Myocyte (in vitro differentiated cells): ENCODE data around the gene MYL3. TPM values are rescaled to one million over a fixed set of nuclear protein-coding genes. Genes with fewer than 3 reads are reported as not detected.

Experiments used
- DNase-seq: peaks from one replicate; pipeline ENCODE4 v3.0.0-alpha.2; 2012; ENCODE audit warnings: low read depth
- total RNA-seq: library from RNA; depleted of rRNA; stranded (reverse); fragments of >200 nt; gene quantifications from 2 replicates; pipeline ENCODE4 v1.2.3, GENCODE V29; 2014

Gene MYL3
- total RNA-seq, 1 donor from 2014 or later: 7.8 TPM

- peak; percentile 63 for DNase-seq
Observed at GRCh38 chr3:46899151-46900006, 36.1 kb upstream of the MYL3 start.

GRCh38 chr3:46898321-46899150 lies 35.3 kb upstream of the MYL3 start:
- peak; percentile 77 for DNase-seq

- no peak for DNase-seq
Observed at GRCh38 chr3:46897829-46898320, 34.6 kb upstream of the MYL3 start.

- DNase-seq: no peak
Observed at GRCh38 chr3:46897031-46897430, 33.8 kb upstream of the MYL3 start.

- no peak for DNase-seq
Observed at GRCh38 chr3:46896386-46896785, 33.1 kb upstream of the MYL3 start.

GRCh38 chr3:46895761-46896160 lies 32.5 kb upstream of the MYL3 start:
- no peak for DNase-seq

GRCh38 chr3:46895204-46895660 lies 32.0 kb upstream of the MYL3 start:
- peak; percentile 59 for DNase-seq

GRCh38 chr3:46894256-46894655 lies 31.0 kb upstream of the MYL3 start:
- no peak for DNase-seq

- DNase-seq: no peak
Observed at GRCh38 chr3:46893763-46894162, 30.5 kb upstream of the MYL3 start.

- DNase-seq: no peak
Observed at GRCh38 chr3:46893146-46893748, 30.0 kb upstream of the MYL3 start.

- DNase-seq: peak; percentile 68
Observed at GRCh38 chr3:46892285-46893145, 29.3 kb upstream of the MYL3 start.

- DNase-seq: no peak
Observed at GRCh38 chr3:46891132-46891531, 27.9 kb upstream of the MYL3 start.

- no peak for DNase-seq
Observed at GRCh38 chr3:46890132-46890531, 26.9 kb upstream of the MYL3 start.

- no peak for DNase-seq
Observed at GRCh38 chr3:46889381-46890110, 26.3 kb upstream of the MYL3 start.

GRCh38 chr3:46888705-46889104 lies 25.5 kb upstream of the MYL3 start:
- DNase-seq: no peak

- no peak for DNase-seq
Observed at GRCh38 chr3:46887980-46888494, 24.8 kb upstream of the MYL3 start.

GRCh38 chr3:46885612-46886011 lies 22.4 kb upstream of the MYL3 start:
- DNase-seq: no peak

- DNase-seq: no peak
Observed at GRCh38 chr3:46884929-46885328, 21.7 kb upstream of the MYL3 start.

- no peak for DNase-seq
Observed at GRCh38 chr3:46884427-46884826, 21.2 kb upstream of the MYL3 start.

GRCh38 chr3:46883830-46884185 lies 20.6 kb upstream of the MYL3 start:
- no peak for DNase-seq
